Colonic mucosa (tissue), 4 donors: ENCODE results near the gene YKT6. TPM values are rescaled to one million over a fixed set of nuclear protein-coding genes. Genes with fewer than 3 reads are reported as not detected.

Experiments
- DNase-seq: peaks from one replicate; pipeline ENCODE4 v3.0.0-alpha.2; 2020
- H3K27ac ChIP-seq: fragments of 200-600 bp; one replicate; pipeline ENCODE4 v1.8.0; 2021
- H3K27me3 ChIP-seq: fragments of 200-600 bp; one replicate; pipeline ENCODE4 v1.8.0; 2021
- H3K36me3 ChIP-seq: fragments of 200-600 bp; one replicate; pipeline ENCODE4 v1.8.0; 2021
- H3K4me1 ChIP-seq: fragments of 200-600 bp; one replicate; pipeline ENCODE4 v1.8.0; 2021; ENCODE audit warnings: mild to moderate bottlenecking
- H3K4me3 ChIP-seq: fragments of 200-600 bp; one replicate; pipeline ENCODE4 v1.8.0; 2021
- H3K9ac ChIP-seq, 2 donors: one replicate each; pipeline ENCODE4 v1.7.0; 2013; ENCODE audit warnings: control low read depth in 2 of 2, low read depth in 2 of 2, low read length in 2 of 2
- H3K9me3 ChIP-seq: fragments of 200-600 bp; one replicate; pipeline ENCODE4 v1.8.0; 2021
- CTCF ChIP-seq: fragments of 200-600 bp; IDR thresholded peaks from one replicate; pipeline ENCODE4 v1.8.0; 2022; ENCODE audit warnings: antibody characterized with exemption, mild to moderate bottlenecking
- intact Hi-C: fragments of 100-400 bp; cut with DNase I; formaldehyde crosslinking; loops from one replicate; pipeline ENCODE4 v1.14.1; 2022
- total RNA-seq, 2 donors: library from RNA; stranded (reverse); fragmentation: NEBNext Ultra II Directional in 1 of 2; extraction: Animal tissue kit (Norgen Biotek cat#: 25700) in 1 of 2; gene quantifications; one replicate each; pipeline ENCODE4 v1.2.1, GENCODE V29; 2021
- donor health status: healthy.
- donor health status: DM: no; HTN: no; CAD: no.
- donor health status: DM: no; HTN: no; CAD: no.

Gene YKT6
- total RNA-seq, 2 donors from 2014 or later, result 83.0 to 103 TPM

- H3K4me1 ChIP-seq, result no peaks in the 10 kb centered on the region
- no peak overlapping the region for H3K9ac ChIP-seq
- TF ChIP-seq CTCF, result no peak
- no peaks in the 10 kb centered on the region for H3K36me3 ChIP-seq
- intact Hi-C loops, result no loop called here
- no peak for DNase-seq
- no peaks in the 10 kb centered on the region for H3K27me3 ChIP-seq
- H3K27ac ChIP-seq, result no peak overlapping the region
- no peak overlapping the region for H3K4me3 ChIP-seq
- no peaks in the 10 kb centered on the region for H3K9me3 ChIP-seq
Observed at GRCh38 chr7:44220358-44221112, 19.8 kb downstream of the YKT6 start.

GRCh38 chr7:44221231-44221791, 20.5 kb downstream of the YKT6 start:
- H3K36me3 ChIP-seq, result no peaks in the 10 kb centered on the region
- no peak overlapping the region for H3K27ac ChIP-seq
- H3K4me1 ChIP-seq, result no peaks in the 10 kb centered on the region
- no peak for DNase-seq
- intact Hi-C loops, result no loop called here
- H3K4me3 ChIP-seq, result no peak overlapping the region
- no peak overlapping the region for H3K9ac ChIP-seq
- no peak for TF ChIP-seq CTCF
- H3K9me3 ChIP-seq, result no peaks in the 10 kb centered on the region
- H3K27me3 ChIP-seq, result no peaks in the 10 kb centered on the region

GRCh38 chr7:44222074-44222473, 21.3 kb downstream of the YKT6 start:
- no peak for DNase-seq
- H3K9me3 ChIP-seq, result no peaks in the 10 kb centered on the region
- intact Hi-C loops, result no loop called here
- no peaks in the 10 kb centered on the region for H3K36me3 ChIP-seq
- TF ChIP-seq CTCF, result no peak
- no peak overlapping the region for H3K9ac ChIP-seq
- H3K27me3 ChIP-seq, result no peaks in the 10 kb centered on the region
- H3K4me1 ChIP-seq, result no peaks in the 10 kb centered on the region
- no peak overlapping the region for H3K27ac ChIP-seq
- H3K4me3 ChIP-seq, result no peak overlapping the region

GRCh38 chr7:44222776-44223261, 22.0 kb downstream of the YKT6 start:
- Histone ChIP-seq H3K9ac (no peak overlapping the region), H3K4me3 (no peak overlapping the region), H3K4me1 (no peaks in the 10 kb centered on the region), H3K27me3 (no peaks in the 10 kb centered on the region), H3K9me3 (no peaks in the 10 kb centered on the region), H3K27ac (no peak overlapping the region), H3K36me3 (no peaks in the 10 kb centered on the region)
- no peak for DNase-seq
- intact Hi-C loops, result no loop called here
- no peak for TF ChIP-seq CTCF

GRCh38 chr7:44223362-44224079, 22.7 kb downstream of the YKT6 start:
- intact Hi-C loops, result no loop called here
- no peak for TF ChIP-seq CTCF
- no peak overlapping the region for H3K27ac ChIP-seq
- no peaks in the 10 kb centered on the region for H3K36me3 ChIP-seq
- no peaks in the 10 kb centered on the region for H3K27me3 ChIP-seq
- no peak for DNase-seq
- H3K4me1 ChIP-seq, result no peaks in the 10 kb centered on the region
- H3K9me3 ChIP-seq, result no peaks in the 10 kb centered on the region
- H3K9ac ChIP-seq, result no peak overlapping the region
- H3K4me3 ChIP-seq, result no peak overlapping the region
